HEK293 (cell line): ENCODE measurements around the gene ART1.

Experiments used
- CTCF ChIA-PET: fragments of 350-600 bp; formaldehyde crosslinking; extraction: SDS; loops from one replicate; lab custom pipeline; 2021; ENCODE audit warnings: antibody characterized with exemption; lab: Yijun Ruan, JAX
- POLR2A ChIA-PET: fragments of 300-600 bp; formaldehyde crosslinking; extraction: SDS; loops from one replicate; lab custom pipeline; 2020; ENCODE audit warnings: antibody characterized with exemption, inconsistent platforms; lab: Yijun Ruan, JAX
- H3K27ac ChIP-seq: fragments of 200-500 bp; sonication (Bioruptor generic); 2 replicates; pipeline ENCODE4 v1.5.1; 2014; ENCODE audit warnings: low read depth, low read length, control low read depth, inconsistent platforms; ENCODE audit errors: extremely low read depth
- H3K36me3 ChIP-seq, 2 experiments: fragments of 200-500 bp in 1 of 2; sonication (Bioruptor generic) in 1 of 2; 1 replicate in 1 of 2; 2 replicates in 1 of 2; pipeline ENCODE4 v1.5.1; 2014 to 2017; ENCODE audit warnings: inconsistent platforms in 2 of 2, low read length in 2 of 2; ENCODE audit not compliant: control insufficient read depth in 2 of 2, insufficient read depth in 1 of 2
- H3K4me1 ChIP-seq: fragments of 200-500 bp; sonication (Bioruptor generic); 2 replicates; pipeline ENCODE4 v1.5.1; 2014; ENCODE audit warnings: mild to moderate bottlenecking, low read length, inconsistent platforms; ENCODE audit not compliant: control insufficient read depth, insufficient read depth
- H3K4me3 ChIP-seq: 2 replicates; pipeline ENCODE4 v1.5.1; 2011; ENCODE audit warnings: low read depth, mild to moderate bottlenecking, control low read depth, low read length, moderate library complexity
- H3K9me3 ChIP-seq: fragments of 200-500 bp; sonication (Bioruptor generic); 2 replicates; pipeline ENCODE4 v1.5.1; 2014; ENCODE audit warnings: low read depth, low read length, inconsistent platforms; ENCODE audit not compliant: control insufficient read depth, insufficient read depth
- GFI1B ChIP-seq: fragments of 450-650 bp; formaldehyde crosslinking; IDR thresholded peaks from 2 replicates; pipeline ENCODE4 v1.5.1; 2016; ENCODE audit warnings: missing biosample characterization, missing genetic modification characterization
- GLI2 ChIP-seq: fragments of 450-650 bp; formaldehyde crosslinking; IDR thresholded peaks from 2 replicates; pipeline ENCODE4; 2017; ENCODE audit warnings: missing biosample characterization, missing genetic modification characterization, low read depth, borderline replicate concordance
- GLIS2 ChIP-seq: fragments of 450-650 bp; formaldehyde crosslinking; IDR thresholded peaks from 2 replicates; pipeline ENCODE4 v1.5.1; 2016; ENCODE audit warnings: missing biosample characterization, missing genetic modification characterization
- KLF10 ChIP-seq: fragments of 450-650 bp; IDR thresholded peaks from 2 replicates; pipeline ENCODE4 v1.5.1; 2018; ENCODE audit warnings: missing biosample characterization, mild to moderate bottlenecking, missing genetic modification characterization
- ZBTB8A ChIP-seq: fragments of 450-650 bp; formaldehyde crosslinking; IDR thresholded peaks from 2 replicates; pipeline ENCODE4 v1.5.1; 2016; ENCODE audit warnings: missing biosample characterization, missing genetic modification characterization
- ZFP3 ChIP-seq: fragments of 450-650 bp; formaldehyde crosslinking; IDR thresholded peaks from 2 replicates; pipeline ENCODE4 v1.5.1; 2016; ENCODE audit warnings: low read depth, missing biosample characterization, missing genetic modification characterization
- ZIC2 ChIP-seq: fragments of 450-650 bp; formaldehyde crosslinking; IDR thresholded peaks from 2 replicates; pipeline ENCODE4 v1.5.1; 2016; ENCODE audit warnings: missing biosample characterization, missing genetic modification characterization
- ZNF132 ChIP-seq: fragments of 450-650 bp; formaldehyde crosslinking; IDR thresholded peaks from 2 replicates; pipeline ENCODE4 v1.5.1; 2017; ENCODE audit warnings: missing biosample characterization, missing genetic modification characterization, borderline replicate concordance
- ZNF138 ChIP-seq: fragments of 450-650 bp; formaldehyde crosslinking; IDR thresholded peaks from 2 replicates; pipeline ENCODE4 v1.5.1; 2016; ENCODE audit warnings: missing biosample characterization, missing genetic modification characterization, borderline replicate concordance
- ZNF19 ChIP-seq: fragments of 450-650 bp; formaldehyde crosslinking; IDR thresholded peaks from 2 replicates; pipeline ENCODE4; 2016; ENCODE audit warnings: missing biosample characterization, missing genetic modification characterization, low read depth
- ZNF248 ChIP-seq: fragments of 450-650 bp; formaldehyde crosslinking; IDR thresholded peaks from 2 replicates; pipeline ENCODE4 v1.5.1; 2017; ENCODE audit warnings: missing biosample characterization, missing genetic modification characterization
- ZNF335 ChIP-seq: fragments of 450-650 bp; formaldehyde crosslinking; conservative IDR thresholded peaks from 2 replicates; pipeline ENCODE4 v1.5.1; 2016; ENCODE audit warnings: missing biosample characterization, missing genetic modification characterization
- ZNF473 ChIP-seq: fragments of 450-650 bp; formaldehyde crosslinking; IDR thresholded peaks from 2 replicates; pipeline ENCODE4 v1.5.1; 2017; ENCODE audit warnings: missing biosample characterization, missing genetic modification characterization
- ZNF596 ChIP-seq: fragments of 450-650 bp; IDR thresholded peaks from 2 replicates; pipeline ENCODE4 v1.5.0; 2018; ENCODE audit warnings: missing biosample characterization, mild to moderate bottlenecking, missing genetic modification characterization, moderate library complexity
- ZNF785 ChIP-seq: fragments of 450-650 bp; formaldehyde crosslinking; IDR thresholded peaks from 2 replicates; pipeline ENCODE4 v1.5.1; 2016; ENCODE audit warnings: missing biosample characterization, missing genetic modification characterization
- TF ChIP-seq, protein P1 (sequence below): fragments of 450-650 bp; formaldehyde crosslinking; IDR thresholded peaks from 2 replicates; pipeline ENCODE4 v1.5.1; 2016; ENCODE audit warnings: missing biosample characterization, missing genetic modification characterization
- TF ChIP-seq, protein P2 (sequence below): fragments of 450-650 bp; formaldehyde crosslinking; IDR thresholded peaks from 2 replicates; pipeline ENCODE4 v1.5.0; 2017; ENCODE audit warnings: missing biosample characterization, missing genetic modification characterization, borderline replicate concordance
- TF ChIP-seq, protein P3 (sequence below): fragments of 450-650 bp; formaldehyde crosslinking; IDR thresholded peaks from 2 replicates; pipeline ENCODE4 v1.5.1; 2016; ENCODE audit warnings: missing biosample characterization, missing genetic modification characterization
- TF ChIP-seq, protein P4 (sequence below): fragments of 450-650 bp; formaldehyde crosslinking; IDR thresholded peaks from 2 replicates; pipeline ENCODE4 v1.5.1; 2016; ENCODE audit warnings: missing biosample characterization, missing genetic modification characterization

The ART1 gene

DNA sequence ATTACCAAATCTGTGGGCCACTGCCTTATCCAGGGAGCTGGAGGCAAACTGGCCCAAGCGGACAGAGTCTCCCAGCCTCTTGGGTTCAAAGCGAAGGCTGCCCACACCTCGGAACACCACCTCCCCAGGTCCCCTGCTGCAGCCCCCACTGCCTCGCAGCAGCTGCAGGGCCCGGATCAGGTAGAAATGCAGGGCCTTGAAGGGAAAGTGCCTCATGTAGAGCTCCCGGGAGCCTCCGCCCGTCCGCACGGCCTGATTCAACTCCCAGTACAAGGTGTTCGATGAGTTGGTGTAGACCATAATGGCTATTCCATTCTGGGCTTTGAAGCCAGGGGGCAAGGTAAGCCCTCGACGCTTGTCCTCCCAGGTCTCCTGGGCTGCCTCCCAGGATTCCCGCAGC lies 5.1 kb upstream of the ART1 start (continued):
- TF ChIP-seq, protein P1, sequence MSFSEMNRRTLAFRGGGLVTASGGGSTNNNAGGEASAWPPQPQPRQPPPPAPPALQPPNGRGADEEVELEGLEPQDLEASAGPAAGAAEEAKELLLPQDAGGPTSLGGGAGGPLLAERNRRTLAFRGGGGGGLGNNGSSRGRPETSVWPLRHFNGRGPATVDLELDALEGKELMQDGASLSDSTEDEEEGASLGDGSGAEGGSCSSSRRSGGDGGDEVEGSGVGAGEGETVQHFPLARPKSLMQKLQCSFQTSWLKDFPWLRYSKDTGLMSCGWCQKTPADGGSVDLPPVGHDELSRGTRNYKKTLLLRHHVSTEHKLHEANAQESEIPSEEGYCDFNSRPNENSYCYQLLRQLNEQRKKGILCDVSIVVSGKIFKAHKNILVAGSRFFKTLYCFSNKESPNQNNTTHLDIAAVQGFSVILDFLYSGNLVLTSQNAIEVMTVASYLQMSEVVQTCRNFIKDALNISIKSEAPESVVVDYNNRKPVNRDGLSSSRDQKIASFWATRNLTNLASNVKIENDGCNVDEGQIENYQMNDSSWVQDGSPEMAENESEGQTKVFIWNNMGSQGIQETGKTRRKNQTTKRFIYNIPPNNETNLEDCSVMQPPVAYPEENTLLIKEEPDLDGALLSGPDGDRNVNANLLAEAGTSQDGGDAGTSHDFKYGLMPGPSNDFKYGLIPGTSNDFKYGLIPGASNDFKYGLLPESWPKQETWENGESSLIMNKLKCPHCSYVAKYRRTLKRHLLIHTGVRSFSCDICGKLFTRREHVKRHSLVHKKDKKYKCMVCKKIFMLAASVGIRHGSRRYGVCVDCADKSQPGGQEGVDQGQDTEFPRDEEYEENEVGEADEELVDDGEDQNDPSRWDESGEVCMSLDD (tag by site-specific recombination): no peak
- TF ChIP-seq ZNF785 (tag by site-specific recombination) (no peak), ZNF335 (no peak), GLI2 (no peak), ZIC2 (tag by site-specific recombination) (no peak), KLF10 (tag by site-specific recombination) (no peak), GLIS2 (tag by site-specific recombination) (no peak), ZNF132 (no peak), ZFP3 (no peak)
- TF ChIP-seq, protein P2, sequence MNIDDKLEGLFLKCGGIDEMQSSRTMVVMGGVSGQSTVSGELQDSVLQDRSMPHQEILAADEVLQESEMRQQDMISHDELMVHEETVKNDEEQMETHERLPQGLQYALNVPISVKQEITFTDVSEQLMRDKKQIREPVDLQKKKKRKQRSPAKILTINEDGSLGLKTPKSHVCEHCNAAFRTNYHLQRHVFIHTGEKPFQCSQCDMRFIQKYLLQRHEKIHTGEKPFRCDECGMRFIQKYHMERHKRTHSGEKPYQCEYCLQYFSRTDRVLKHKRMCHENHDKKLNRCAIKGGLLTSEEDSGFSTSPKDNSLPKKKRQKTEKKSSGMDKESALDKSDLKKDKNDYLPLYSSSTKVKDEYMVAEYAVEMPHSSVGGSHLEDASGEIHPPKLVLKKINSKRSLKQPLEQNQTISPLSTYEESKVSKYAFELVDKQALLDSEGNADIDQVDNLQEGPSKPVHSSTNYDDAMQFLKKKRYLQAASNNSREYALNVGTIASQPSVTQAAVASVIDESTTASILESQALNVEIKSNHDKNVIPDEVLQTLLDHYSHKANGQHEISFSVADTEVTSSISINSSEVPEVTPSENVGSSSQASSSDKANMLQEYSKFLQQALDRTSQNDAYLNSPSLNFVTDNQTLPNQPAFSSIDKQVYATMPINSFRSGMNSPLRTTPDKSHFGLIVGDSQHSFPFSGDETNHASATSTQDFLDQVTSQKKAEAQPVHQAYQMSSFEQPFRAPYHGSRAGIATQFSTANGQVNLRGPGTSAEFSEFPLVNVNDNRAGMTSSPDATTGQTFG: no peak
- TF ChIP-seq, protein P3, sequence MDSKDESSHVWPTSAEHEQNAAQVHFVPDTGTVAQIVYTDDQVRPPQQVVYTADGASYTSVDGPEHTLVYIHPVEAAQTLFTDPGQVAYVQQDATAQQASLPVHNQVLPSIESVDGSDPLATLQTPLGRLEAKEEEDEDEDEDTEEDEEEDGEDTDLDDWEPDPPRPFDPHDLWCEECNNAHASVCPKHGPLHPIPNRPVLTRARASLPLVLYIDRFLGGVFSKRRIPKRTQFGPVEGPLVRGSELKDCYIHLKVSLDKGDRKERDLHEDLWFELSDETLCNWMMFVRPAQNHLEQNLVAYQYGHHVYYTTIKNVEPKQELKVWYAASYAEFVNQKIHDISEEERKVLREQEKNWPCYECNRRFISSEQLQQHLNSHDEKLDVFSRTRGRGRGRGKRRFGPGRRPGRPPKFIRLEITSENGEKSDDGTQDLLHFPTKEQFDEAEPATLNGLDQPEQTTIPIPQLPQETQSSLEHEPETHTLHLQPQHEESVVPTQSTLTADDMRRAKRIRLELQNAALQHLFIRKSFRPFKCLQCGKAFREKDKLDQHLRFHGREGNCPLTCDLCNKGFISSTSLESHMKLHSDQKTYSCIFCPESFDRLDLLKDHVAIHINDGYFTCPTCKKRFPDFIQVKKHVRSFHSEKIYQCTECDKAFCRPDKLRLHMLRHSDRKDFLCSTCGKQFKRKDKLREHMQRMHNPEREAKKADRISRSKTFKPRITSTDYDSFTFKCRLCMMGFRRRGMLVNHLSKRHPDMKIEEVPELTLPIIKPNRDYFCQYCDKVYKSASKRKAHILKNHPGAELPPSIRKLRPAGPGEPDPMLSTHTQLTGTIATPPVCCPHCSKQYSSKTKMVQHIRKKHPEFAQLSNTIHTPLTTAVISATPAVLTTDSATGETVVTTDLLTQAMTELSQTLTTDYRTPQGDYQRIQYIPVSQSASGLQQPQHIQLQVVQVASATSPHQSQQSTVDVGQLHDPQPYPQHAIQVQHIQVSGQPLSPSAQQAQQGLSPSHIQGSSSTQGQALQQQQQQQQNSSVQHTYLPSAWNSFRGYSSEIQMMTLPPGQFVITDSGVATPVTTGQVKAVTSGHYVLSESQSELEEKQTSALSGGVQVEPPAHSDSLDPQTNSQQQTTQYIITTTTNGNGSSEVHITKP (tag by site-specific recombination): no peak

DNA sequence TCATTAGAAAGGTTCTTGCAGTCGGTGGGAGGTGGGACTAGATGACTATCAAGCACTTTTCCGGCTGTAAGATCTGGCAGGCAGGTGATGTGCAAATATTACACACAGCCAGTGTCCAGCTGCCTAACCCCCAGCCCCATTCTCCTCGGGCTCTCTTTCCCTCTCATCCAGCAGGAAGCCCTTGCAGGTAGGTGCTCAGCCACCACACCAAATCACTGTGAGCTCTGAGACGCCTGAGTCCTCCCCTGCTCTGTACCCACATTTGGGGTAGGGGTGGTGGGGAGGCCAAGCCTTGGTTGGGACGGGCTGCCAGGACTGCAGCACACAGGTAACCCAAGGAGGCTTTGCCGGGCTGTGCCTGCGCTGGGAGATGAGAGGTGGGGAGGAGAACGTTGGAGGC lies 3.7 kb upstream of the ART1 start:
- Histone ChIP-seq H3K36me3 (no peaks in the 10 kb centered on the region), H3K4me3 (no peak overlapping the region), H3K27ac (no peak overlapping the region), H3K9me3 (no peaks in the 10 kb centered on the region), H3K4me1 (no peaks in the 10 kb centered on the region)
- TF ChIP-seq ZNF19 (tag by site-specific recombination) (no peak), ZNF248 (tag by site-specific recombination) (no peak), ZNF596 (tag by site-specific recombination) (no peak), ZNF473 (tag by site-specific recombination) (no peak), ZBTB8A (tag by site-specific recombination) (no peak), GFI1B (no peak), ZNF138 (tag by site-specific recombination) (no peak)
- TF ChIP-seq, protein P4, sequence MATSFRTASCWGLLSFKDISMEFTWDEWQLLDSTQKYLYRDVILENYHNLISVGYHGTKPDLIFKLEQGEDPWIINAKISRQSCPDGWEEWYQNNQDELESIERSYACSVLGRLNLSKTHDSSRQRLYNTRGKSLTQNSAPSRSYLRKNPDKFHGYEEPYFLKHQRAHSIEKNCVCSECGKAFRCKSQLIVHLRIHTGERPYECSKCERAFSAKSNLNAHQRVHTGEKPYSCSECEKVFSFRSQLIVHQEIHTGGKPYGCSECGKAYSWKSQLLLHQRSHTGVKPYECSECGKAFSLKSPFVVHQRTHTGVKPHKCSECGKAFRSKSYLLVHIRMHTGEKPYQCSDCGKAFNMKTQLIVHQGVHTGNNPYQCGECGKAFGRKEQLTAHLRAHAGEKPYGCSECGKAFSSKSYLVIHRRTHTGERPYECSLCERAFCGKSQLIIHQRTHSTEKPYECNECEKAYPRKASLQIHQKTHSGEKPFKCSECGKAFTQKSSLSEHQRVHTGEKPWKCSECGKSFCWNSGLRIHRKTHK (tag by site-specific recombination): no peak
- CTCF ChIA-PET: interaction anchor here (1.1 kb wide), 1 partner anchor 31 kb away, joined by 3 read pairs; no protein-coding TSS in a partner anchor
- POLR2A ChIA-PET: no interaction called here
